Astrocyte (in vitro differentiated cells and primary cell): Measurements from ENCODE around the gene PLXNB3.

Experiments used
- EZH2 ChIP-seq: IDR thresholded peaks from 2 replicates; pipeline ENCODE4 v1.6.1; 2012; ENCODE audit warnings: mild to moderate bottlenecking, low read length, inconsistent platforms; ENCODE audit not compliant: insufficient read depth
- TF ChIP-seq, protein P1 (sequence below): IDR thresholded peaks from 2 replicates; pipeline ENCODE4 v1.5.1; 2011; ENCODE audit warnings: low read depth, mild to moderate bottlenecking, inconsistent platforms, low read length, moderate library complexity; ENCODE audit not compliant: insufficient read depth

DNA sequence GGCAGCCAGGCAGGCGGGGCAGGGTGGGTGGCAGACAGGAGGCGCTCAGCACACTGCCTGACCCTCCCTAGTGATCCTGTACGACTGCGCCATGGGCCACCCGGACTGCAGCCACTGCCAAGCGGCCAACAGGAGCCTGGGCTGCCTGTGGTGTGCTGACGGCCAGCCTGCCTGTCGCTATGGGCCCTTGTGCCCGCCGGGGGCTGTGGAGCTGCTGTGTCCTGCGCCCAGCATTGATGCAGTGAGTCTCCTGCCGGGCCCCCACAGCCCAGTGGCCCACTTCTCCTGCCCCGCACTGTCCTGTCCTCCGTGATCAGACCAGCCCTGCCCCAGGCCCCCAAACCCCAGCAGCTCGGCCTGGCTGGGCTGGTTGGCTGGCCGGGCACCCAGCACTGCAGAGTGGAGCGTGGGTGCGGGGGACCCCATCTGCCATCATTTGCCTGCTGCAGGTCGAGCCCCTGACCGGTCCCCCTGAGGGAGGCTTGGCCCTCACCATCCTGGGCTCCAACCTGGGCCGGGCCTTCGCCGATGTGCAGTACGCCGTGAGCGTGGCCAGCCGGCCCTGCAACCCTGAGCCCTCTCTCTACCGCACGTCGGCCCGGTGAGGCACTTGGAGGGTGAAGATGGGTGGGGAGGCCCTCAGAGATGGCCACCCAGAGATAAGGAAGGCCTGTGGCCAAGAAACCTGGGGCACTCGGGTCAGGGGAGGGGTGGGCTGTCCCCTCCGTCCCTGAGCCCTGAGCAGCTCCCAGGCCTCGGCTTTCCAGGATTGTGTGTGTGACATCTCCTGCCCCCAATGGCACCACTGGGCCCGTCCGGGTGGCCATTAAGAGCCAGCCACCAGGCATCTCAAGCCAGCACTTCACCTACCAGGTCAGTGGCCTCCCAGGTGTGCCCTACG, 7.6 kb downstream of the PLXNB3 start:
- TF ChIP-seq, protein P1, sequence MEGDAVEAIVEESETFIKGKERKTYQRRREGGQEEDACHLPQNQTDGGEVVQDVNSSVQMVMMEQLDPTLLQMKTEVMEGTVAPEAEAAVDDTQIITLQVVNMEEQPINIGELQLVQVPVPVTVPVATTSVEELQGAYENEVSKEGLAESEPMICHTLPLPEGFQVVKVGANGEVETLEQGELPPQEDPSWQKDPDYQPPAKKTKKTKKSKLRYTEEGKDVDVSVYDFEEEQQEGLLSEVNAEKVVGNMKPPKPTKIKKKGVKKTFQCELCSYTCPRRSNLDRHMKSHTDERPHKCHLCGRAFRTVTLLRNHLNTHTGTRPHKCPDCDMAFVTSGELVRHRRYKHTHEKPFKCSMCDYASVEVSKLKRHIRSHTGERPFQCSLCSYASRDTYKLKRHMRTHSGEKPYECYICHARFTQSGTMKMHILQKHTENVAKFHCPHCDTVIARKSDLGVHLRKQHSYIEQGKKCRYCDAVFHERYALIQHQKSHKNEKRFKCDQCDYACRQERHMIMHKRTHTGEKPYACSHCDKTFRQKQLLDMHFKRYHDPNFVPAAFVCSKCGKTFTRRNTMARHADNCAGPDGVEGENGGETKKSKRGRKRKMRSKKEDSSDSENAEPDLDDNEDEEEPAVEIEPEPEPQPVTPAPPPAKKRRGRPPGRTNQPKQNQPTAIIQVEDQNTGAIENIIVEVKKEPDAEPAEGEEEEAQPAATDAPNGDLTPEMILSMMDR: no peak
- TF ChIP-seq EZH2: no peak
